ENCODE measurements around the gene NFIB. TPM values are rescaled to one million over a fixed set of nuclear protein-coding genes. Genes with fewer than 3 reads are reported as not detected.

NFIB gene
- total RNA-seq, 1 experiment from 2014 or later = 35.1 TPM

DNA sequence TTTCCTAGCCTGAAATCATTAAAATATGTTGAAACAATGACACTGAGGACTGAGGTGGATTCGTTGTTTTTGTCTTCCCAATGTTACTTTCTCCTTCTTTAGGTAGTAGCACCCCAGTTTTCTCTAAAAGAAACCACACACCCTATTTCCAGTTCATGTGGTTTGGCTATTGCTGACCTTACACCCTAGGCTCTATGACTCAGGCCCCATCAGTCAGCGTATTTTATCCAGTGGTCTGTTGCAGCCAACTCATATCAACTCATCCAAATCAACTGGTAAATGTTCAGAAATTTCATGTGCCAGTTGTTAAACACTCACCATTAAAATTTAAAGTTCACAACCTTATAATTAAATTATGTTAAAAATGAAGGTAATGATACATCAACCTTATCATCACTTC lies 44.6 kb upstream of the NFIB start:
- ChIA-PET CTCF (no interaction called here), POLR2A (ENCODE audit: unreplicated experiment) (no interaction called here)
- H3K4me3 ChIP-seq = no peak overlapping the region
- H3K36me3 ChIP-seq (ENCODE audit: low read depth) = no peaks in the 10 kb centered on the region
- no peaks in the 10 kb centered on the region for H4K20me1 ChIP-seq (ENCODE audit: insufficient read depth)
- TF ChIP-seq, protein P1, sequence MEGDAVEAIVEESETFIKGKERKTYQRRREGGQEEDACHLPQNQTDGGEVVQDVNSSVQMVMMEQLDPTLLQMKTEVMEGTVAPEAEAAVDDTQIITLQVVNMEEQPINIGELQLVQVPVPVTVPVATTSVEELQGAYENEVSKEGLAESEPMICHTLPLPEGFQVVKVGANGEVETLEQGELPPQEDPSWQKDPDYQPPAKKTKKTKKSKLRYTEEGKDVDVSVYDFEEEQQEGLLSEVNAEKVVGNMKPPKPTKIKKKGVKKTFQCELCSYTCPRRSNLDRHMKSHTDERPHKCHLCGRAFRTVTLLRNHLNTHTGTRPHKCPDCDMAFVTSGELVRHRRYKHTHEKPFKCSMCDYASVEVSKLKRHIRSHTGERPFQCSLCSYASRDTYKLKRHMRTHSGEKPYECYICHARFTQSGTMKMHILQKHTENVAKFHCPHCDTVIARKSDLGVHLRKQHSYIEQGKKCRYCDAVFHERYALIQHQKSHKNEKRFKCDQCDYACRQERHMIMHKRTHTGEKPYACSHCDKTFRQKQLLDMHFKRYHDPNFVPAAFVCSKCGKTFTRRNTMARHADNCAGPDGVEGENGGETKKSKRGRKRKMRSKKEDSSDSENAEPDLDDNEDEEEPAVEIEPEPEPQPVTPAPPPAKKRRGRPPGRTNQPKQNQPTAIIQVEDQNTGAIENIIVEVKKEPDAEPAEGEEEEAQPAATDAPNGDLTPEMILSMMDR (conservative IDR thresholded peaks at IDR 0.05) = no peak
- no peak for DNase-seq
- H3K4me1 ChIP-seq (replicated peaks; ENCODE audit: insufficient read depth) = no peaks in the 10 kb centered on the region
- no TSS peak for BruUV-seq (replicated peaks)
- H3K79me2 ChIP-seq (ENCODE audit: low read depth) = no peaks in the 10 kb centered on the region
- no peak overlapping the region for H3K4me2 ChIP-seq
- no peaks in the 10 kb centered on the region for H3K9me3 ChIP-seq (ENCODE audit: insufficient read depth, low read depth)
- H2AFZ ChIP-seq = no peak overlapping the region
- no peaks in the 10 kb centered on the region for H3K9me2 ChIP-seq (ENCODE audit: insufficient read depth)
- intact Hi-C loops (cut with micrococcal nuclease; ENCODE audit: unreplicated experiment) = loop anchor here (10.0 kb wide), 2 partner anchors 624 to 1004 kb away; no protein-coding TSS in a partner anchor
- H3F3A ChIP-seq (ENCODE audit: insufficient read depth, low read depth) = no peaks in the 10 kb centered on the region
- no peaks in the 10 kb centered on the region for H3K27me3 ChIP-seq (ENCODE audit: insufficient read depth, low read depth)
- no peak overlapping the region for H3K27ac ChIP-seq

GRCh38 chr9:14356351-14357265 lies 42.7 kb upstream of the NFIB start:
- intact Hi-C loops (cut with micrococcal nuclease; ENCODE audit: unreplicated experiment) = loop anchor here (10.0 kb wide), 2 partner anchors 622 to 1002 kb away; no protein-coding TSS in a partner anchor
- POLR2A ChIA-PET (ENCODE audit: unreplicated experiment) = no interaction called here

GRCh38 chr9:14354201-14354600 lies 40.3 kb upstream of the NFIB start:
- TF ChIP-seq, protein P1 (conservative IDR thresholded peaks at IDR 0.05) = no peak
- TF ChIP-seq EZH2 (IDR thresholded peaks at IDR 0.05; ENCODE audit: low read depth) = no peak
- Histone ChIP-seq H2AFZ (no peak overlapping the region), H3K9me2 (ENCODE audit: insufficient read depth) (no peaks in the 10 kb centered on the region), H3F3A (ENCODE audit: insufficient read depth, low read depth) (no peaks in the 10 kb centered on the region), H3K4me1 (replicated peaks; ENCODE audit: insufficient read depth) (no peaks in the 10 kb centered on the region), H3K36me3 (ENCODE audit: low read depth) (no peaks in the 10 kb centered on the region), H3K27me3 (ENCODE audit: insufficient read depth, low read depth) (no peaks in the 10 kb centered on the region), H3K27ac (no peak overlapping the region), H4K20me1 (ENCODE audit: insufficient read depth) (no peaks in the 10 kb centered on the region), H3K79me2 (ENCODE audit: low read depth) (no peaks in the 10 kb centered on the region), H3K4me3 (no peak overlapping the region), H3K9me3 (ENCODE audit: insufficient read depth, low read depth) (no peaks in the 10 kb centered on the region), H3K4me2 (no peak overlapping the region)
- ChIA-PET POLR2A (ENCODE audit: unreplicated experiment) (interaction anchor here (0.7 kb wide), 1 partner anchor 115 kb away, joined by 5 read pairs; no protein-coding TSS in a partner anchor), CTCF (interaction anchor here (0.8 to 0.9 kb wide), 2 partner anchors 95 to 926 kb away, joined by 18 to 19 read pairs; no protein-coding TSS in a partner anchor)
- no peak for DNase-seq
- intact Hi-C loops (cut with micrococcal nuclease; ENCODE audit: unreplicated experiment) = loop anchor here (5.0 to 10.0 kb wide), 3 partner anchors 73 to 999 kb away; no protein-coding TSS in a partner anchor
- no TSS peak for BruUV-seq (replicated peaks)

More at GRCh38 chr9:14356351-14357265, 42.7 kb upstream of the NFIB start:
- no peak for TF ChIP-seq EZH2 (IDR thresholded peaks at IDR 0.05; ENCODE audit: low read depth)
- TF ChIP-seq, protein P1 (conservative IDR thresholded peaks at IDR 0.05) = no peak
- no peak overlapping the region for H3K4me2 ChIP-seq
- DNase-seq = no peak
- CTCF ChIA-PET = interaction anchor here (0.7 kb wide), 1 partner anchor 16 kb away, joined by 4 read pairs; no protein-coding TSS in a partner anchor
- H3K36me3 ChIP-seq (ENCODE audit: low read depth) = no peaks in the 10 kb centered on the region
- no peaks in the 10 kb centered on the region for H3F3A ChIP-seq (ENCODE audit: insufficient read depth, low read depth)
- H3K9me3 ChIP-seq (ENCODE audit: insufficient read depth, low read depth) = no peaks in the 10 kb centered on the region
- no TSS peak for BruUV-seq (replicated peaks)
- no peaks in the 10 kb centered on the region for H4K20me1 ChIP-seq (ENCODE audit: insufficient read depth)
- H3K4me3 ChIP-seq = no peak overlapping the region
- H3K4me1 ChIP-seq (replicated peaks; ENCODE audit: insufficient read depth) = no peaks in the 10 kb centered on the region
- no peak overlapping the region for H2AFZ ChIP-seq
- H3K9me2 ChIP-seq (ENCODE audit: insufficient read depth) = no peaks in the 10 kb centered on the region
- H3K79me2 ChIP-seq (ENCODE audit: low read depth) = no peaks in the 10 kb centered on the region
- no peaks in the 10 kb centered on the region for H3K27me3 ChIP-seq (ENCODE audit: insufficient read depth, low read depth)
- H3K27ac ChIP-seq = no peak overlapping the region

All from PC-9 (cell line).